Measurements from ENCODE around the gene RBFOX1.

DNA sequence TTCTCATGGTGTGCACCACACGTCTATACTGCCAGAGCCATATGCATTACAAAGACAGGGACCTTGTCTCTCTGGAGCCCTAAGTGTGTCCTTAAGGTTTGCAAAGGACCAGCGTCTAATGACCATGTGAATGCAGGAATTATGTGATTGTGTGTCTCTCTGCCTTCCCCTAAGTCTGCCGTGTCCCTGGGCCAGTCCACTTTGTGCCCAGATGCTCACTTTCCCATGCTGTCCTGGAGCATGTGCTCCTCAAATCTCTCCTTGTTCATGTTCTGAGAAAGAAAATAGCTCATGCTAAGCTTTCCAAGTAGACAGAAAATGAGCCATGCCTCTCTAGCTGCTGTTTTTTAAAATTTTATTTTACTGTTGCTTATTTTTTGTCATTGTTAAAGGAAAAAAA lies 125.5 kb downstream of the RBFOX1 start:
- TF ChIP-seq, protein P1, sequence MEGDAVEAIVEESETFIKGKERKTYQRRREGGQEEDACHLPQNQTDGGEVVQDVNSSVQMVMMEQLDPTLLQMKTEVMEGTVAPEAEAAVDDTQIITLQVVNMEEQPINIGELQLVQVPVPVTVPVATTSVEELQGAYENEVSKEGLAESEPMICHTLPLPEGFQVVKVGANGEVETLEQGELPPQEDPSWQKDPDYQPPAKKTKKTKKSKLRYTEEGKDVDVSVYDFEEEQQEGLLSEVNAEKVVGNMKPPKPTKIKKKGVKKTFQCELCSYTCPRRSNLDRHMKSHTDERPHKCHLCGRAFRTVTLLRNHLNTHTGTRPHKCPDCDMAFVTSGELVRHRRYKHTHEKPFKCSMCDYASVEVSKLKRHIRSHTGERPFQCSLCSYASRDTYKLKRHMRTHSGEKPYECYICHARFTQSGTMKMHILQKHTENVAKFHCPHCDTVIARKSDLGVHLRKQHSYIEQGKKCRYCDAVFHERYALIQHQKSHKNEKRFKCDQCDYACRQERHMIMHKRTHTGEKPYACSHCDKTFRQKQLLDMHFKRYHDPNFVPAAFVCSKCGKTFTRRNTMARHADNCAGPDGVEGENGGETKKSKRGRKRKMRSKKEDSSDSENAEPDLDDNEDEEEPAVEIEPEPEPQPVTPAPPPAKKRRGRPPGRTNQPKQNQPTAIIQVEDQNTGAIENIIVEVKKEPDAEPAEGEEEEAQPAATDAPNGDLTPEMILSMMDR (IDR thresholded peaks at IDR 0.05): no peak
- TF ChIP-seq EP300 (IDR thresholded peaks at IDR 0.05; ENCODE audit: borderline replicate concordance in 1 of 2, low read depth in 1 of 2, low read length in 1 of 2) (no peak), YY1 (IDR thresholded peaks at IDR 0.05; ENCODE audit: low read depth) (no peak), JUND (IDR thresholded peaks at IDR 0.05) (no peak), FOXJ3 (CRISPR knock-in tag; IDR thresholded peaks at IDR 0.05) (no peak), POLR2AphosphoS5 (IDR thresholded peaks at IDR 0.05; ENCODE audit: low read depth, low read length) (no peak), GABPA (IDR thresholded peaks at IDR 0.05; ENCODE audit: low read depth) (no peak), CHD2 (IDR thresholded peaks at IDR 0.05; ENCODE audit: low read length, partially characterized antibody) (no peak), NRF1 (IDR thresholded peaks at IDR 0.05; ENCODE audit: low read depth, low read length) (no peak)
- TF ChIP-seq, protein P2, sequence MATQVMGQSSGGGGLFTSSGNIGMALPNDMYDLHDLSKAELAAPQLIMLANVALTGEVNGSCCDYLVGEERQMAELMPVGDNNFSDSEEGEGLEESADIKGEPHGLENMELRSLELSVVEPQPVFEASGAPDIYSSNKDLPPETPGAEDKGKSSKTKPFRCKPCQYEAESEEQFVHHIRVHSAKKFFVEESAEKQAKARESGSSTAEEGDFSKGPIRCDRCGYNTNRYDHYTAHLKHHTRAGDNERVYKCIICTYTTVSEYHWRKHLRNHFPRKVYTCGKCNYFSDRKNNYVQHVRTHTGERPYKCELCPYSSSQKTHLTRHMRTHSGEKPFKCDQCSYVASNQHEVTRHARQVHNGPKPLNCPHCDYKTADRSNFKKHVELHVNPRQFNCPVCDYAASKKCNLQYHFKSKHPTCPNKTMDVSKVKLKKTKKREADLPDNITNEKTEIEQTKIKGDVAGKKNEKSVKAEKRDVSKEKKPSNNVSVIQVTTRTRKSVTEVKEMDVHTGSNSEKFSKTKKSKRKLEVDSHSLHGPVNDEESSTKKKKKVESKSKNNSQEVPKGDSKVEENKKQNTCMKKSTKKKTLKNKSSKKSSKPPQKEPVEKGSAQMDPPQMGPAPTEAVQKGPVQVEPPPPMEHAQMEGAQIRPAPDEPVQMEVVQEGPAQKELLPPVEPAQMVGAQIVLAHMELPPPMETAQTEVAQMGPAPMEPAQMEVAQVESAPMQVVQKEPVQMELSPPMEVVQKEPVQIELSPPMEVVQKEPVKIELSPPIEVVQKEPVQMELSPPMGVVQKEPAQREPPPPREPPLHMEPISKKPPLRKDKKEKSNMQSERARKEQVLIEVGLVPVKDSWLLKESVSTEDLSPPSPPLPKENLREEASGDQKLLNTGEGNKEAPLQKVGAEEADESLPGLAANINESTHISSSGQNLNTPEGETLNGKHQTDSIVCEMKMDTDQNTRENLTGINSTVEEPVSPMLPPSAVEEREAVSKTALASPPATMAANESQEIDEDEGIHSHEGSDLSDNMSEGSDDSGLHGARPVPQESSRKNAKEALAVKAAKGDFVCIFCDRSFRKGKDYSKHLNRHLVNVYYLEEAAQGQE (IDR thresholded peaks at IDR 0.05; ENCODE audit: low read depth, low read length): no peak
- TF ChIP-seq, protein P3, sequence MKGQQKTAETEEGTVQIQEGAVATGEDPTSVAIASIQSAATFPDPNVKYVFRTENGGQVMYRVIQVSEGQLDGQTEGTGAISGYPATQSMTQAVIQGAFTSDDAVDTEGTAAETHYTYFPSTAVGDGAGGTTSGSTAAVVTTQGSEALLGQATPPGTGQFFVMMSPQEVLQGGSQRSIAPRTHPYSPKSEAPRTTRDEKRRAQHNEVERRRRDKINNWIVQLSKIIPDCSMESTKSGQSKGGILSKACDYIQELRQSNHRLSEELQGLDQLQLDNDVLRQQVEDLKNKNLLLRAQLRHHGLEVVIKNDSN (IDR thresholded peaks at IDR 0.05; ENCODE audit: borderline replicate concordance, low read depth): no peak
- TF ChIP-seq, protein P4, sequence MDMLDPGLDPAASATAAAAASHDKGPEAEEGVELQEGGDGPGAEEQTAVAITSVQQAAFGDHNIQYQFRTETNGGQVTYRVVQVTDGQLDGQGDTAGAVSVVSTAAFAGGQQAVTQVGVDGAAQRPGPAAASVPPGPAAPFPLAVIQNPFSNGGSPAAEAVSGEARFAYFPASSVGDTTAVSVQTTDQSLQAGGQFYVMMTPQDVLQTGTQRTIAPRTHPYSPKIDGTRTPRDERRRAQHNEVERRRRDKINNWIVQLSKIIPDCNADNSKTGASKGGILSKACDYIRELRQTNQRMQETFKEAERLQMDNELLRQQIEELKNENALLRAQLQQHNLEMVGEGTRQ (IDR thresholded peaks at IDR 0.05; ENCODE audit: borderline replicate concordance, low read depth, low read length): no peak
- TF ChIP-seq, protein P5, sequence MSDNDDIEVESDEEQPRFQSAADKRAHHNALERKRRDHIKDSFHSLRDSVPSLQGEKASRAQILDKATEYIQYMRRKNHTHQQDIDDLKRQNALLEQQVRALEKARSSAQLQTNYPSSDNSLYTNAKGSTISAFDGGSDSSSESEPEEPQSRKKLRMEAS (IDR thresholded peaks at IDR 0.05; ENCODE audit: low read depth): no peak
- TF ChIP-seq, protein P6, sequence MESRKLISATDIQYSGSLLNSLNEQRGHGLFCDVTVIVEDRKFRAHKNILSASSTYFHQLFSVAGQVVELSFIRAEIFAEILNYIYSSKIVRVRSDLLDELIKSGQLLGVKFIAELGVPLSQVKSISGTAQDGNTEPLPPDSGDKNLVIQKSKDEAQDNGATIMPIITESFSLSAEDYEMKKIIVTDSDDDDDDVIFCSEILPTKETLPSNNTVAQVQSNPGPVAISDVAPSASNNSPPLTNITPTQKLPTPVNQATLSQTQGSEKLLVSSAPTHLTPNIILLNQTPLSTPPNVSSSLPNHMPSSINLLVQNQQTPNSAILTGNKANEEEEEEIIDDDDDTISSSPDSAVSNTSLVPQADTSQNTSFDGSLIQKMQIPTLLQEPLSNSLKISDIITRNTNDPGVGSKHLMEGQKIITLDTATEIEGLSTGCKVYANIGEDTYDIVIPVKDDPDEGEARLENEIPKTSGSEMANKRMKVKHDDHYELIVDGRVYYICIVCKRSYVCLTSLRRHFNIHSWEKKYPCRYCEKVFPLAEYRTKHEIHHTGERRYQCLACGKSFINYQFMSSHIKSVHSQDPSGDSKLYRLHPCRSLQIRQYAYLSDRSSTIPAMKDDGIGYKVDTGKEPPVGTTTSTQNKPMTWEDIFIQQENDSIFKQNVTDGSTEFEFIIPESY (IDR thresholded peaks at IDR 0.05; ENCODE audit: borderline replicate concordance, low read depth): no peak

Data from SK-N-SH (cell line).